ENCODE results near the gene ADAMTSL1.

DNA sequence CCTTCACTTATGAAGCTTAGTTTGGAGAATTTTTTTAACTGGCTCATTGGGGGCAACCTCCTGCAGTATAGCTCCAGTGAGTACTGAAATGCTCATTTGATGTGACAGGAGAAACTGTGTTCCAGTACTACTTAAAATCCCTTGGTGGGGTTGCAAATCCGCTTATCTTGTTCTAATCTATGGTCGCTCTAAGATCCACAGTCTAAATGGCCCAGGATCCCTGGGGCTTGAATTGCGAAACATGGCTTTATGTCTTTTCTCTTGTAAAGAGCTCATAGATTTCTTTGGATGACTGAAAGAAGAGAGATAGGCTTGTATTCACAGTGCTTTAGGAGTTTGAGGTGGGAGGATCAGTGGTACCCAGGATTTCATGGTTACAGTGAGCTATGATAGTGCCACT, 52.7 kb downstream of the ADAMTSL1 start:
- TF ChIP-seq, protein P1, sequence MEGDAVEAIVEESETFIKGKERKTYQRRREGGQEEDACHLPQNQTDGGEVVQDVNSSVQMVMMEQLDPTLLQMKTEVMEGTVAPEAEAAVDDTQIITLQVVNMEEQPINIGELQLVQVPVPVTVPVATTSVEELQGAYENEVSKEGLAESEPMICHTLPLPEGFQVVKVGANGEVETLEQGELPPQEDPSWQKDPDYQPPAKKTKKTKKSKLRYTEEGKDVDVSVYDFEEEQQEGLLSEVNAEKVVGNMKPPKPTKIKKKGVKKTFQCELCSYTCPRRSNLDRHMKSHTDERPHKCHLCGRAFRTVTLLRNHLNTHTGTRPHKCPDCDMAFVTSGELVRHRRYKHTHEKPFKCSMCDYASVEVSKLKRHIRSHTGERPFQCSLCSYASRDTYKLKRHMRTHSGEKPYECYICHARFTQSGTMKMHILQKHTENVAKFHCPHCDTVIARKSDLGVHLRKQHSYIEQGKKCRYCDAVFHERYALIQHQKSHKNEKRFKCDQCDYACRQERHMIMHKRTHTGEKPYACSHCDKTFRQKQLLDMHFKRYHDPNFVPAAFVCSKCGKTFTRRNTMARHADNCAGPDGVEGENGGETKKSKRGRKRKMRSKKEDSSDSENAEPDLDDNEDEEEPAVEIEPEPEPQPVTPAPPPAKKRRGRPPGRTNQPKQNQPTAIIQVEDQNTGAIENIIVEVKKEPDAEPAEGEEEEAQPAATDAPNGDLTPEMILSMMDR (conservative IDR thresholded peaks at IDR 0.05; ENCODE audit: low read length): no peak
- no peak for TF ChIP-seq EZH2phosphoT487 (IDR thresholded peaks at IDR 0.05; ENCODE audit: borderline replicate concordance, low read depth, low read length)
